Stimulated activated CD4-positive, alpha-beta T cell treated with anti-CD3 and anti-CD28 coated beads, Interleukin-1b, Interleukin-23, amount 100 ng/mL, for 1 hour (primary cell): ENCODE data around the gene DIMT1.

Experiments
- DNase-seq, 2 donors: peaks; one replicate each; pipeline ENCODE4 v3.0.0-alpha.2; 2020; ENCODE audit warnings: low read depth in 2 of 2

The DIMT1 gene

DNA sequence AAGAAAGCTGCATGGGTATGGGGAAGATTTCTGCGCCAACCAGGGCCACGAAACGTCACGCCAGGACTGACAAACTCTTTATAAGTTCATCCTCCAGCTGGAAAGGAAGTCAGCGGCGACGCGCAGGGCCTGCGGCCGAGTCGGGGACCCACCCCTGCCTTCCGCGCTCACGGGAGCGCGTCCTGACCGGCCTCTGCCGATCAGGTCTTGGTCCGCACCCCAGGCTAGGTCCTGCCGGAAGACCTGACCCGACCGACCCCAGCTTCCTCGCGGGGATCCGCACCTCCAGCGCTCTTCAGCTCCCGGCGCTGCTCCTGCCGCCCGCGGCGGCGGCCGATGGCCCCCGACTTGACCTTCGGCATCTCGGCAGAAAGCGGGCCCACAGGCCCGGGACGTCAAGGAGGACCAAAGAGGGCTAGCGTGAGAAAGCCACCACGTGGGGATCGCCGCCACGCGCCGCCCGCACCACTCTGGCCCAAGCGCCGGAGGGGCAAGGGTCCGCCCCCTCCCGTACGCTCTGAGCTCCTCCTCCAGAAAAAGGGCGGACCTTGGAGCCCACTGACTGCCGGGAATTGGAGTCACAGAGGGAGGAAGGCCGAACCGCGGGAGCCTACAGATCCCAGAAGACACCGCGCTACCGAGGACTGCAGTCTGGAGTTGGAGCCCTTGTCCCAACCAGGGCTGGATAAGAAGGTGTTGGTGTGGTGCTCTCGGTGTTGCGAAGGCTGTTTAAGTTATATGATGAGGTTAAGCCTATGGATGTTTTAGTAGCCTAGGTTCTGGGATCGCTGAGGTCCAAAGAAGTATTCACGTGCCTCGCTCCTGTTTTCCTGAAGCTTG is at the start of gene DIMT1:
TSS of gene DIMT1 (minus strand) at position 495 of the 840 bp plus-strand sequence. CDS start at position 362, 133 bp downstream.
- DNase-seq, result peak; percentile 78 to 81

DNA sequence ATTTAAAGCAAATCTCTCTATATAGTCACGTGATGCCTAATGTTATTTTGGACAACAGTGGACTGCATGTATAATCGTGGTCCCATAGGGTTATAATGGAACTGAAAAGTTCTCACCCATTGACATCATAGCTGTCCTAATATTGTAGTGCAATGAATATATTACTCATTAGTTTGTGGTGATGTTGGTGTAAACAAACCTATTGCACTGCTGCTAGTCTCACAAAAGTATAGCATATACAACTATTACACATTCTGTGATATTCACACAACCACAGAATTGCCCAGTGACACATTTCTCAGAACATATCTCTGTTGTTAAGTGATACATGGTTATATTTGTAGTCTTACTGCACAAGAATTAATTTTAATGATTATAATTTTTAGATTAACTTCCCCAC is 46.6 kb upstream of the DIMT1 start:
- no peak for DNase-seq

DNA sequence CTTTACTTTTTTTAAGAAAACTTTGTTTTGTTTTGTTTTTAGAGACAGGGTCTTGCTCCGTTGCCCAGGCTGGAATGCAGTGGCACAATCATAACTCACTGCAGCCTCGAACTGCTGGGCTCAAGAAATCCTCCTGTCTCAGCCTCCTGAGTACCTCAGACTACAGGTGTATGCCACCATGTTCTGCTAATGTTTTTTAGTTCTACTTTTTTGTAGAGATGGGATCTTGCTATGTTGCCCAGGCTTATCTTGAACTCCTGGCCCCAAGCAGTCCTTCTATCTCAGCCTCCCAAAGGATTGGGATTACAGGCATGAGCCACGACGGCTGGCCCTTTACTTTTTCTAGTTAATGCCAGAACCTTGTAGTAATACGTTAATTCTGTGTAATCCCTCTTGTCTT is 44.8 kb upstream of the DIMT1 start:
- DNase-seq, result no peak

DNA sequence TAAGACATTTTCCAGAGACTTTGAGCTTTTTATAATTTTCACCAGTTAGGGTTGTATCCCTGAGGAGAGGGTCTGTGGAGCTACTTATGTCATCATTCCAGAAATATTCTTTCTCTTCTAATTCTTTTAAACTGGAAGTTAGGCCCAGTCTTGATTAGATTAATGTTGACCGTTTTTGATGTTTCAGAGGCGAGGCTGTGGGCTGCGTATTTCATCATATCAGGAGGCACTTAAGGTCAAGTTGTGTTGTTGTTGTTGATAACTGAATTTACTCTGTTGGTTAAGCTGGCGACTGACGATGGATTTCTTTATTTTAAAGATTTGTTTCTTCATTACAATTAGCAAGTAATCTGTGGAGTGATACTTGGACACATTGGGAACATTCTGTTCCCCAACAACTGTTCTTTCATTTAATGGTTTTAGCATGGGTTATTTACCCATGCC is 28.9 kb upstream of the DIMT1 start:
- no peak for DNase-seq

DNA sequence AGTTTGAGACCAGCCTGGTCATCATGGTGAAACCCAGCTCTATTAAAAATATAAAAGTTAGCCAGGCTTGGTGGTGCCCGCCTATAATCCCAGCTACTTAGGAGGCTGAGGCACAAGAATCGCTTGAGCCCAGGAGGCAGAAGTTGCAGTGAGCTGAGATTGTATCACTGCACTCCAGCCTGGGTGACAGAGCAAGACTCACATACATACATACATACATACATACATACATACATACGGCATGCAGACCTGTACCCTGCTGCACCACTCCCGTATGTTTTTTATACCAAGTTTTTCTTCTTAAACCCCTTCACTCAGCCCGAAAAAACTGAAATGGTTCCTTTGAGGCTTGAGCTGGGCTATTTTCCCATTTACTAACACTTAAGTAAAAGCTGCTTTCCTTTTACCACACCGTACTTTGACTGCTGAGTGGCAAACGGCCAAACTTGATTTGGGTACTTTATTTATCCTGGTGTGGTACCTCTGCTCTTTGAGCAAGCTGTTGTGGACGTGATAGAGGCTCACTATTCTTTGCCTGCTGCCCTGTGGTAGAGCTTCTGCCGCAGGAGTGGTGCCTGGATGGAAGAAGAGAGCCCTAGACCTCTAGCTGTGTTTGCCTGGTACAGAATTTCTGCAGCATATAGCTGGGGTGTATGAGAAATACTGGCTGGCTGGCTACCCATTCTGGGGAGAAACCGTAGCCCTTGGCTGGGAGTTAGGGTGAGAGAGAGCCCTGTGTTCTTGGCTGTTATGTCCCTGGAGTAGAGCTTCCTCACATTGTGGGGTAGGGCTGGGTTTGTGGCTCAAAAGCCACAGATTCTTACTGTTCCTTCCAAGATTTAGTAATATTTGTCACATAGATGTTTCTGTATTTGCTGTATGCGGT is 28.3 kb upstream of the DIMT1 start:
- DNase-seq, result no peak

DNA sequence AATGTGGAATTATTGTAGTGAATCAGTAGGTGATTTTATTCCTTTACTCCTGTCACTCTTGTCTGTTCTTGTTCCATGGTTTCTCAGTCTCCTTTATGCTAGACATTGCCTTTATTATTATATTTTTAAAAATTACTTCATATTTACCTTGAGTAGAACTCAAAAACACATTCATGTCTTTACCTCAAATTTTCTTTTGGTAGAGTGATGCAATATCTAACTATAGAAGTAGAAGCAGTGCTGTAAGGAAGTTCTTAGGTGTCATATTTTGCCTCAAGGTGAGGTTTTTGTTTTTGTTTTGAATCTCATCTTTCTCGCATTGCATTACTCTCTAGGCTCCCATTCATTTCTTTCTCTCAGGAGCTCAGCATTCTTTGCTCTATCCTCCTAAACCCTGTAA is 21.1 kb upstream of the DIMT1 start:
- DNase-seq, result no peak

DNA sequence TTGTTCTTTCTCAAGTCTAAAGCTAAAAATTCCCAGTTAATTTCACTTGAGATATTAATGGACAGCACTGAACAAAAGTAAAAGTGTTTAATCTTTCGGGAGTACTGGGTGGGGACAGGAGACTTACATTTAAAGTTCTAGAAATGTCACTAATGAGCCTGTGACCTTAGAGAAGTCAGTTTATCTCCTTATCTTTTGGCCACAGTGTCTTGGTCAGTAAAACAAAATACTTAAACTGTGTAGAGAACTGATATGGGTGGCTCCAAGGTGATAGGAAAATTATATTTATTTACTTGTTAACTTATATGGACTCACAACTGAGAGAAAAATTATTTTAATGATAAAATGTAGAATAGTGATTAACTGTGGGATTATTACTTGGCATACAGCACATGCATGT is 17.7 kb upstream of the DIMT1 start:
- no peak for DNase-seq

DNA sequence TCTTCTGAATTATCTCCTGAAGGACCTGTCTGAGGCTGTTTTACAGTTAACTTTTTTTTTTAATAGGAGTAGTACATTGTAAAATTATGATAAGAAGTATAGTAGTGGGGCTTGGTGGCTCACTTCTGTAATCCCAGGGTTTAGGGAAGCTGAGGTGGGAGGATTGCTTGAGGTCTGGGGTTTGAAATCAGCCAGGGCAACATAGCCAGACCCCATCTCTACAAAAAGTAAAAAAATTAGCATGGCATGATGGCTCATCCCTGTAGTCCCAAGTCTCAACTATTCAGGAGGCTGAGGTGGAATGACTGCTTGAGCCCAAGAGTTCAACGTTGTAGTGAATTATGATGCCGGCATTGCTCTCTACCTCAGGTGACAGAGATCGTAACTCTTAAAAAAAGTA is 15.9 kb upstream of the DIMT1 start:
- DNase-seq, result no peak

DNA sequence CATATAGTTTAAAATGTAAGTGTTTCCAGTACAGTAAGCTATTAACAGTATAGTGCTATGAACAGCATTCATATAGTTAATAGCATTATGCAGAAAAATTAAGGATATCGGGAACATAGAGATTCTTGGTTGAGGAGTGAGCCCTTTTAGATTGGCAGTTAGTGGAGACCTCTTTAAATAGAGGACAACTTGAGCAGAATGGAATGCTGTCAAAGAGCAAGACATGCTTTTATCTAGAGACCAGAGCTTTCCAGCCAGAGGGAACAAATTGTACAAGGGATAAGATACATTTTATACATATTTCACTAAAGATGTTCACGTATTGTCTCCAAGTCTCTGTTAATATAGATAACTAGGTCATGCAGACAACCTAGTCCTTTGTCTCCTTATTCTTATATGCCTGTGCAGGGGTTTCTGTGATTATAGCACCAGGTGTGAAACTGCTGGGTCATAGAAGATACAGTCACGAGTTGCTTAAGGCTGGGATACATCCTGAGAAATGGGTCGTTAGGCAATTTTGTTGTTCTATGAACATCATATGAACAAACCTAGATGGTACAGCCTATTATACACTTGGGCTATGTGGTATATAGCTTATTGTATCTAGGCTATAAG is 14.9 kb upstream of the DIMT1 start:
- no peak for DNase-seq

DNA sequence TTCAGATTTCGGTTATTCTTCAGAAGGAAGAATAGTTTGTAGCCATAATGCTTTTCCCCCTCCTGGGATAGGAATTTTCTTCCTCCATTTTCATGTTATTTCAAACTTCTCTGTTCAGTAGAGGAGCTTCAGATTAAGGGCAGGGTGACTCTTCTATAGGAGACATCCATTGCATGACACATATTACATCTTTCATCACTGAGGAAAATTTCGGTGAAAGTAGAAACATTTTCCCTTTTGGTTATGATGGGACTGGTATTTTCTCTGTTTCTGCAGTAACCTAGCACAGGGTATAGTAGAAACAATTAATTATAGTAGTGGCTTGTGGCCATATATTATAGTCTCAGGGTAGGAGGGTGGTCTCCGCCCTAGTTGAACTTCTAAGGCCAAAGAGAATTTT is 10.0 kb upstream of the DIMT1 start:
- DNase-seq, result no peak

DNA sequence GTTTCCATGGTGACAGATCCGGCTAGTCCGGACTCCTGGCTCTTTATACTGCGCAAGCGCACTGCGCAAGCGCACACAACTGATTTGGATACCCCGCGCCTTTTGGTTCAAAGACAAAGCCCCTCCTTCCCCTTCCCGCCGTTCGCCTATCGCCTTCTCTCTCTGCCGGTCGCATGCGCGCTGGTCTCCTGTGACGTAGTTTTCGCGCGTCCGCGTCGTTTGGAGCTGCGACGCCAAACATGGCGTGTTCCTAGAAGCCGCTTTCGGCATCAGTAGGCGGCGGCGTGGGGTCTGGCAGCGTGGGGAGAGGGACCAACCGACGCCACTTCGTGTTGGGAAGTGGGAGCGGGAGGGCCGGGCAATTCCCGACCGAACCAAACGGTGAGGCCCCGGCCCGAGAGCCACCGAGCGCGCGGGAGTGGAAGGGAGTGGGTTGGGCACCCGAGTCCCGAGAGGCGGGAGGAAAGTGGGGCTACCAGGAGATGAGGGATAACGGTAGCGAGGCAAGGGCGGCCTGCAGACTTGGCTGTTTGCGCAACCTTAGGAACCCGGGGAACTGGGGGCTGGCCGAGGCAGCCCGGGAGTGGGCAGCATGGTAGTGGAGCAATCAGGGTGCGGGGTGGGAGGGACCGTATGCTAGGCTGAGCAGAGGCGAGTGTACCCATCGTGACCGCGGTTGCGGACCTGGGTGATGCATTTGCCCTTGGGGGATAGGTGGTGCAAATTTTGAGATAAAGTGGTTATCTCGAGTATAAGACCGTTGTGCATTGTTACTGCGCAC is 9.0 kb upstream of the DIMT1 start, which contains the start of gene IPO11:
TSS of gene IPO11 (plus strand) at position 215 of the 781 bp plus-strand sequence. CDS start 24,517 bp downstream, outside the sequence.
- DNase-seq, result peak; percentile 94 to 96

DNA sequence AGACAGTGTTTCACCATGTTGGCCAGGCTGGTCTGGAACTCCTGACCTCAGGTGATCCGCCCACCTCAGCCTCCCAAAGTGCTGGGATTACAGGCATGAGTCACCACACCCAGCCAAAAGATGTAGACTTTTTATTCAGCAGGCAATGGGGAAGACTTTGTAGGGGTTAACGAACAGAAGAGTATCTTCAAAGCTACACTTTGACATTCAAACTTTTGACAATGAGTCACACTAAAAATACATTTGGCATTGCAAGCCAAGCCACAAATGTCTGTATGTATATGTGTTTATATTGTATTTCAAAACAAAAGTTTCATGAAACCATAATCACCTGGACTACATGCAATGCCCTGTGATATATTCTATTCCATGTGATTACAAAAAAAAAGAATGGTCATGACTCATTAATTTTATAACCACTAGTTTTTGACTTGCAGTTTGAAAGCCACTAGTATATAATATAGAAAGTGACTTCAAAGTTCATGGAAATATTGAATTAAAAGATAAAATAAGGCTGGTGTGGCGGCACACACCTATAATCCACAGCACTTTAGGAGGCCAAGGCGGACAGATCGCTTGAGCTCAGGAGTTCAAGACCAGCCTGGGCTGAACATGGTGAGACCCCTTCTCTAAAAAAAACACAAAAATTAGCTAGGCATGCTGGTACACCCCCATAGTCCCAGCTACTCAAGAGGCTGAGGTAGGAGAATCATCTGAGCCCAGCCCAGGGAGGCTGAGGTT is 8.3 kb downstream of the DIMT1 start:
- no peak for DNase-seq

DNA sequence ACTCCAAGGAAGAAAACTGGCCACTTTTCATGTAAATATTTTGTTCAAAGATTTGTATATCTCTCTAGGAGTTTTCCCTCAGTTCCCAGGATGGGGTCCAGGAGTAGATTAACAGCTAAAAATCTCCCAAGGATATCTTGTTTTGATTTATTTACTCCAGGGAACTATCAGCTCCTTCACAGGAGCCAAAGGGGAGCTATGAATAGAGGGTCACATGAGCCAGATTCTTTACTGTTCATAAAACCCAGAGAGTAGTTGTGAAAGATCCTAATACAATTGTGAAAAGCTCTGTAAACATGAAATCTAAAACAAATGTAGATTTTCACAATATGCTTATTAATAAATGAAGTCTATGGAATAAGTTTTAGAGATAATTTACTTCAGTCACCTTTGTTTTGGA is 16.9 kb downstream of the DIMT1 start:
- DNase-seq, result no peak

DNA sequence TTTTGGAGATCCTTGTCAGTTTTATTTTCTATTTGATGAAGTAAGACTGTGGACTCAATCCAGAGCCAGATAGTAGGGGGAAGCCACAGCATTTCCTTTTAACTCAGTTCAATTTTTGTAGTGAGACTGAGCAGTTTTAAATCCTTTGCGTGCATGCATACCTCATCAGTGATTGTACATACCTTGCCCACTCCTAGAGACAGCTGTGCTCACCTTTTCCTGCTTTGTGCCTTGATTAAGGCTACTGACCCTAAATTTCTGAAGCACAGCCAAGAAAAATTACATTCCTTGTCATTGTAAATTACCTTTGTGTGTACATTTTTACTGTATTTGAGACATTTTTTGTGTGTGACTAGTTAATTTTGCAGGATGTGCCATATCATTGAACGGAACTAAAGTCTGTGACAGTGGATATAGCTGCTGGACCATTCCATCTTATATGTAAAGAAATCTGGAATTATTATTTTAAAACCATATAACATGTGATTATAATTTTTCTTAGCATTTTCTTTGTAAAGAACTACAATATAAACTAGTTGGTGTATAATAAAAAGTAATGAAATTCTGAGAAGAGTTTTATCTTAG is 17.8 kb downstream of the DIMT1 start:
- no peak for DNase-seq

DNA sequence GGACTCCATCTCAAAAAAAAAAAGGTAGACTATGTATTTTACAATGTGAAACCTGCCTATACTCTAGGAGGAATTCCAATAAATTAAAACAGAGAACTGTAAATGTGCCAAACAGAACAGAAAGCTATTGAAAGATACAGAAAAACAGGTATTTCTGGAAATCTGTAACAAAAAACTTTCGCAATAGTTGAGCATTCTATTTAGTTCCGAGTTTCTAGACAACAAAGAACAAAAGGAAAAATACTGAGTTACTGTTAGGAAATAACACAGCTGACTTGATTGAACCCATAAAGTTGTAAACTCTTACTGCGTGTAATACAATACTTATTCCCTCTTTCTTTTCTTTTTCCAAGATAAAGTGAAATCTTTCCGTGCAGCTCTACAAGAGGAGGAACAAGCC is 18.6 kb downstream of the DIMT1 start:
- no peak for DNase-seq

DNA sequence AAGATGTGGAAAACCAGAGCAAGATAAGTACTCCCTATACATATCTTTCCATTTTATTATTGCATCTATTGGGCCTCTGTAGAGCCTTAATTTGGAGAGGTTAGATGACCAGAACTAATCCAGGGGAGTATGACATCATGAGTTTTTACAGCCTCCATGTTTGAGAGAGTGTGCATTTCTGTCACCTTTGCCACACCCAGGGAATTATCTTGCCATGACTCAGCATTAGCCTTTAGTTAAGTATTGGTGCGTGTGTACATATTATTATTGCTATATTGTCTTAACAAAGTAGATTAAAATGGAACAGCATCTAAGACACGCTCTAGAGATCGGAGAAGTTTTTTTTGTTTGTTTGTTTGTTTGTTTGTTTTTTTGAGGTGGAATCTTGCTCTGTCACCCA is 27.6 kb downstream of the DIMT1 start:
- DNase-seq, result no peak

DNA sequence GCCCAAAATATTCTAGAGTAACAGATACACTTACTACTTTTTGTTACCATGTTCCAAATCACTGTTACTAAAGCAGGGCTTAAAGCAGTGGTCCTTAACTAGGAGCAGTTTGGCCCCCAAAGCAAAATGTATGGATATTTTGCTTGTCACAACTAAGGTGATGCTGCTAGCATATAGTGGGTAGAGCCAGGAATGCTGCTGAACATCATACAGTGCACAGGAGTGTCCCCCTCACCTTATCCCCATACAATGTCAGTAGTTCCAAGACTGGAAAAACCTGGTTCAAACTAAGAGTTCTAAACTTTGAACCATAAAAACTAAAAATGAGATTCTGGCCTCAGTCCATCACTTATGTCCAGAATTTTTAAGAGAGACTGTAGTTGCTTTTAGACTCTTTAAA is 28.1 kb downstream of the DIMT1 start:
- no peak for DNase-seq

DNA sequence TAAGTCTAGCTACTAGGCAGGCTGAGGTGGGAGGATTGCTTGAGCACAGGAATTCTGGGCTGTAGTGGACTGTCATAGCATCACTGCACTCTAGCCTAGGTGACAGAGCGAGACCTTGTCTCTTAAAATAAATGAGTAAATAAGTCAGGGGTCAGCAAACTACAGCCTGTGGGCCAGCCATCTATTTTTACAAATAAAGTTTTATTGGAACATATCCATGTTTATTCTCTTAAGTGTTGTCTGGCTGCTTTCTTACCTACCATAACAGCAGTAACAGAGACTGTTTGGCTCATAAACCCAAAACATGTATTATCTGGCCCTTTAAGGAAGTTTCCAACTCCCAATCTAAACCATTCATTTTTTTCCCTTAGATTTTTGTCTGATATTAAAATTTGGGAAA is 29.6 kb downstream of the DIMT1 start:
- no peak for DNase-seq

DNA sequence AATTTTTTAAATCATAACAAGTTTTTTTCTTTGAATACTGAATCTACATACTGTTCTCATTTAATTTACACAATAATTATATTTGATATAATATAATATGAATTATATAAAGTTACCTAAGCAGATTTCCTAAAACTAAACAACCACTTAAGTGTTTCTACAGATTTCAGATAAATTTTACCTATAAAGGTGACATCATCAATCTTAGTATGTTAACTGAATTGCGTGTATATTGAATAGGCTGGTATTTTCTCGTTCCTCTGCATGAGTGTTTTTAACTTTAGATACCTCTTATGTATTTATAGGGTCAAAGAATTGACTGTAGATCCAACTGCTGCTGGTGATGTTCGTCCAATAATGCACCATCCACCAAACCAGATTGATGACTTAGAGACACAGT is 30.3 kb downstream of the DIMT1 start:
- DNase-seq, result no peak

DNA sequence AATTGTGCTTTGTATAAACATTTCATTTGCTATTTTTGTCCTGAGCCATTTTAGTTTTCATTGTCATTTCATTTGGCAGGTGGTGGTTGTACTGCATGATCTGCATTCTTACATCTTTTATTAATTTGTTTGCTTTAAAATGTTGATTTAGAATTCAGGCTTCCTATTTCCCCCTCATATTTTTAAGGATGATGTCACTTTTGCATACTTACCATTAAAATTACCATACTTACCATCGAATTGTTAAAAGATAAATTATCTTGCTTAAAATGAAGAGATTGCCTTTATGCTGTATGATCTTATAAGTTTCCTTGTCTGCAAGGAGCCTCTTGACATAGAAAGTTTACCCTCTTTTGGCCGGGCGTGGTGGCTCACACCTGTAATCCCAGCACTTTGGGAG is 31.1 kb downstream of the DIMT1 start:
- DNase-seq, result no peak
